GM23338 (cell line): Measurements from ENCODE around the gene CPNE2. TPM values are rescaled to one million over a fixed set of nuclear protein-coding genes. Genes with fewer than 3 reads are reported as not detected.

Experiments used
- ATAC-seq: fragments of 200-7000 bp; cut with Tn5 transposase; 3 replicates; pipeline ENCODE4 v1.9.1; 2020
- DNase-seq: peaks from one replicate; pipeline ENCODE4 v3.0.0-alpha.2; 2015; ENCODE audit warnings: low spot score
- H2AFZ ChIP-seq: fragments of 200-600 bp; sonication (generic); 2 replicates; pipeline ENCODE4 v1.8.0; 2016; ENCODE audit warnings: antibody characterized with exemption, mild to moderate bottlenecking, moderate library complexity
- H3F3A ChIP-seq: fragments of 200-600 bp; sonication (generic); replicated peaks from 2 replicates; pipeline ENCODE4 v1.8.0; 2017; ENCODE audit warnings: antibody characterized with exemption, mixed run types, low read depth
- H3K27ac ChIP-seq: fragments of 200-600 bp; sonication (generic); 2 replicates; pipeline ENCODE4 v1.6.1; 2016; ENCODE audit warnings: low read depth
- H3K27me3 ChIP-seq: fragments of 200-600 bp; sonication (generic); 2 replicates; pipeline ENCODE4 v1.8.0; 2016; ENCODE audit warnings: mild to moderate bottlenecking, mixed run types, moderate library complexity; ENCODE audit not compliant: insufficient read depth
- H3K36me3 ChIP-seq: fragments of 200-600 bp; sonication (generic); 2 replicates; pipeline ENCODE4 v1.8.0; 2016; ENCODE audit warnings: mild to moderate bottlenecking; ENCODE audit not compliant: insufficient read depth
- H3K4me1 ChIP-seq: fragments of 200-600 bp; sonication (generic); 2 replicates; pipeline ENCODE4 v1.8.0; 2016; ENCODE audit warnings: mild to moderate bottlenecking, moderate library complexity; ENCODE audit not compliant: insufficient read depth
- H3K4me2 ChIP-seq: fragments of 200-600 bp; sonication (generic); 2 replicates; pipeline ENCODE4 v1.7.1; 2017; ENCODE audit warnings: mixed run types
- H3K4me3 ChIP-seq: fragments of 200-600 bp; sonication (generic); 2 replicates; pipeline ENCODE4 v1.6.1; 2016; ENCODE audit warnings: mixed run types
- H3K79me2 ChIP-seq: fragments of 200-600 bp; sonication (generic); replicated peaks from 2 replicates; pipeline ENCODE4 v1.8.0; 2017; ENCODE audit warnings: mild to moderate bottlenecking; ENCODE audit not compliant: insufficient read depth
- H3K9me2 ChIP-seq: fragments of 200-600 bp; sonication (generic); 2 replicates; pipeline ENCODE4 v1.8.0; 2017; ENCODE audit not compliant: insufficient read depth
- H4K20me1 ChIP-seq: fragments of 200-600 bp; sonication (generic); replicated peaks from 2 replicates; pipeline ENCODE4 v1.8.0; 2017; ENCODE audit warnings: mild to moderate bottlenecking; ENCODE audit not compliant: insufficient read depth
- H3K27ac Mint-ChIP-seq: 2 replicates; pipeline ENCODE4 v1.8.0; 2020; ENCODE audit warnings: inconsistent platforms, mild to moderate bottlenecking, moderate library complexity, mixed read lengths
- H3K27me3 Mint-ChIP-seq: 3 replicates; pipeline ENCODE4 v1.8.0; 2022; ENCODE audit warnings: low read depth, mild to moderate bottlenecking, moderate library complexity, mixed read lengths, inconsistent platforms; ENCODE audit not compliant: insufficient read depth, poor library complexity
- H3K36me3 Mint-ChIP-seq: 3 replicates; pipeline ENCODE4 v1.8.0; 2021; ENCODE audit warnings: low read depth, mild to moderate bottlenecking, inconsistent platforms, moderate library complexity, mixed read lengths
- H3K4me1 Mint-ChIP-seq: 3 replicates; pipeline ENCODE4 v1.8.0; 2020; ENCODE audit warnings: mild to moderate bottlenecking, inconsistent platforms, mixed read lengths
- H3K4me3 Mint-ChIP-seq: 3 replicates; pipeline ENCODE4 v1.8.0; 2021; ENCODE audit warnings: moderate library complexity, mild to moderate bottlenecking, inconsistent platforms, mixed read lengths
- H3K9me3 Mint-ChIP-seq: 3 replicates; pipeline ENCODE4 v1.8.0; 2020; ENCODE audit warnings: moderate library complexity, mild to moderate bottlenecking, inconsistent platforms, mixed read lengths
- CTCF ChIP-seq, 2 experiments: fragments of 200-600 bp in 1 of 2; sonication (generic) in 1 of 2; conservative IDR thresholded peaks; 2 replicates each; pipeline versions ENCODE4 v1.5.1 to v1.6.1; 2016 to 2017; ENCODE audit warnings: antibody characterized with exemption in 2 of 2, low read depth in 2 of 2, mild to moderate bottlenecking in 2 of 2, moderate library complexity in 1 of 2
- ETS1 ChIP-seq: IDR thresholded peaks from 2 replicates; pipeline ENCODE4 v1.6.1; 2016; ENCODE audit warnings: antibody characterized with exemption
- EZH2 ChIP-seq: fragments of 200-600 bp; sonication (generic); IDR thresholded peaks from one replicate; pipeline ENCODE4 v1.8.0; 2017; ENCODE audit warnings: antibody characterized with exemption, mild to moderate bottlenecking, low read depth; ENCODE audit not compliant: unreplicated experiment
- EZH2phosphoT487 ChIP-seq: fragments of 200-600 bp; sonication (generic); IDR thresholded peaks from one replicate; pipeline ENCODE4 v1.8.1; 2018; ENCODE audit warnings: antibody characterized with exemption; ENCODE audit not compliant: unreplicated experiment
- NANOG ChIP-seq: IDR thresholded peaks from 2 replicates; pipeline ENCODE4 v1.6.1; 2016; ENCODE audit warnings: antibody characterized with exemption, borderline replicate concordance
- POLR2AphosphoS5 ChIP-seq: IDR thresholded peaks from 2 replicates; pipeline ENCODE4 v1.6.1; 2016; ENCODE audit warnings: antibody characterized with exemption, low read depth
- STAT1 ChIP-seq: IDR thresholded peaks from one replicate; pipeline ENCODE4 v1.6.1; 2016; ENCODE audit warnings: antibody characterized with exemption; ENCODE audit not compliant: unreplicated experiment
- ZNF114 ChIP-seq: fragments of 250-450 bp; sonication (Bioruptor Pico); IDR thresholded peaks from 2 replicates; pipeline ENCODE4 v1.5.0; 2020; ENCODE audit warnings: mild to moderate bottlenecking, moderate library complexity
- ZNF331 ChIP-seq: fragments of 250-450 bp; sonication (Bioruptor Pico); IDR thresholded peaks from 2 replicates; pipeline ENCODE4 v1.5.0; 2020; ENCODE audit warnings: low read depth, mild to moderate bottlenecking, moderate library complexity
- polyA plus RNA-seq: library from polyadenylated mRNA; unstranded; fragments of >200 nt; fragmentation: Nextera tagmentation; extraction: Ambion mirVana; gene quantifications from 2 replicates; pipeline ENCODE4 v1.2.1, GENCODE V29; 2016
- total RNA-seq: library from RNA; depleted of rRNA; stranded (reverse); fragments of >200 nt; shearing (Covaris generic); gene quantifications from 2 replicates; pipeline ENCODE4 v1.2.3, GENCODE V29; 2014

The CPNE2 gene
- total and polyA plus RNA-seq, 2 experiments from 2014 or later: 7.1 to 11.3 TPM

GRCh38 chr16:57091200-57091974, 996 bp upstream of the CPNE2 start (continued):
- TF ChIP-seq POLR2AphosphoS5 (no peak), STAT1 (no peak)

- no peaks in the 10 kb centered on the region for H3K79me2 ChIP-seq
- peak overlapping the region; percentile 81 for H3K4me3 Mint-ChIP-seq
- peak; percentile 69 for DNase-seq
- H2AFZ ChIP-seq: peak overlapping the region; percentile 93
- H3K9me2 ChIP-seq: no peaks in the 10 kb centered on the region
- H3K27me3 Mint-ChIP-seq: peaks cover 17% of the 10 kb centered on the region
- H3K4me3 ChIP-seq: peak overlapping the region; percentile 64
- ATAC-seq: peak; percentile 61
- H3K4me2 ChIP-seq: peak overlapping the region; percentile 88
- no peaks in the 10 kb centered on the region; the same call in 1 of the 2 replicates for H4K20me1 ChIP-seq
- peak; percentile 41 to 57; a peak in 3 of 4 replicates for TF ChIP-seq CTCF (conservative IDR thresholded peaks at IDR 0.05; ENCODE audit: low read depth in 2 of 2)
- no peak for TF ChIP-seq EZH2
- no peak for TF ChIP-seq EZH2phosphoT487
- no peak for TF ChIP-seq ZNF331 (CRISPR knock-in tag)
- no peak for TF ChIP-seq ZNF114
- TF ChIP-seq STAT1: no peak
- TF ChIP-seq NANOG: no peak
- no peak for TF ChIP-seq ETS1
- H3K4me1 Mint-ChIP-seq: peaks cover 11% of the 10 kb centered on the region
- H3K36me3 ChIP-seq: no peaks in the 10 kb centered on the region
- no peaks in the 10 kb centered on the region for H3K36me3 Mint-ChIP-seq
- H3K27ac Mint-ChIP-seq: no peak overlapping the region
- peaks cover 36% of the 10 kb centered on the region for H3K27me3 ChIP-seq
- H3K9me3 Mint-ChIP-seq: no peaks in the 10 kb centered on the region
- H3K4me1 ChIP-seq: peaks cover 14% of the 10 kb centered on the region
- H3K27ac ChIP-seq: no peak overlapping the region
- peaks cover 4% of the 10 kb centered on the region; the same call in 1 of the 2 replicates for H3F3A ChIP-seq
Measured at GRCh38 chr16:57092786-57093411, 516 bp downstream of the CPNE2 start.
